ENCODE measurements around the gene RLIM. TPM values are rescaled to one million over a fixed set of nuclear protein-coding genes. Genes with fewer than 3 reads are reported as not detected.

The RLIM gene
- total and polyA plus RNA-seq, 2 of the 8 experiments (the other 6 are each of a cell fraction or from before 2014, with no cell fraction given): 6.3 to 34.6 TPM

- TF ChIP-seq CHD7 (IDR thresholded peaks at IDR 0.05; ENCODE audit: insufficient replicate concordance, low read length) (no peak), PHF8 (conservative IDR thresholded peaks at IDR 0.05; ENCODE audit: low read depth, low read length) (no peak), SIRT6 (IDR thresholded peaks at IDR 0.05; ENCODE audit: low read length) (no peak)
These were observed 22.4 kb upstream of the RLIM start (continued) for GRCh38 chrX:74636749-74637314.

Measured in H1 (cell line).